ENCODE results near the gene HTR2A.
A peak's percentile ranks its signal among the peaks of the same experiment; 100 is the strongest.

The HTR2A gene

GRCh38 chr13:46896341-46897137 lies at the start of gene HTR2A:
TSS of gene HTR2A (minus strand) at chr13:46897053. CDS start at chr13:46895906, 1,147 bp downstream.
- DNase-seq, result no peak

GRCh38 chr13:46936525-46936924 lies 39.7 kb upstream of the HTR2A start:
- no peak for DNase-seq

DNA sequence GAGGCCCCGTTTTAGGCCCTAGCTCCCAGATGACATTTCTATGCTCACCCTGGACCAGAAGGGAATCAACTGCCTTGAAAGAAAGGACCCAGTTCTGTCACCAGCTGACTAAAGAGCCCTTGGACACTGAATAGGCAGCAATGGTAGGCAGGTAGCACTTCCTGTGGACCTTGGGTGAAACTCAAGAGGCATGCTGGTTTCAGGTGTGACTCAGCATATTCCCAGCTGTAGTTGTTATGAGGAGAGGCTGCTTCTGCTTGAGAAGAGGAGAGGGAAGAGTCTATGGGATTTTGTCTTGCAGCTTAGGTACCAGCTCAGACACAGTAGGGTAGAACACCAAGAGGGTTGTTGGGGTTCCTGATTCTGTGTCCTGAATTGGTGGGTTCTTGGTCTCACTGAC lies 37.9 kb upstream of the HTR2A start:
- no peak for DNase-seq

DNA sequence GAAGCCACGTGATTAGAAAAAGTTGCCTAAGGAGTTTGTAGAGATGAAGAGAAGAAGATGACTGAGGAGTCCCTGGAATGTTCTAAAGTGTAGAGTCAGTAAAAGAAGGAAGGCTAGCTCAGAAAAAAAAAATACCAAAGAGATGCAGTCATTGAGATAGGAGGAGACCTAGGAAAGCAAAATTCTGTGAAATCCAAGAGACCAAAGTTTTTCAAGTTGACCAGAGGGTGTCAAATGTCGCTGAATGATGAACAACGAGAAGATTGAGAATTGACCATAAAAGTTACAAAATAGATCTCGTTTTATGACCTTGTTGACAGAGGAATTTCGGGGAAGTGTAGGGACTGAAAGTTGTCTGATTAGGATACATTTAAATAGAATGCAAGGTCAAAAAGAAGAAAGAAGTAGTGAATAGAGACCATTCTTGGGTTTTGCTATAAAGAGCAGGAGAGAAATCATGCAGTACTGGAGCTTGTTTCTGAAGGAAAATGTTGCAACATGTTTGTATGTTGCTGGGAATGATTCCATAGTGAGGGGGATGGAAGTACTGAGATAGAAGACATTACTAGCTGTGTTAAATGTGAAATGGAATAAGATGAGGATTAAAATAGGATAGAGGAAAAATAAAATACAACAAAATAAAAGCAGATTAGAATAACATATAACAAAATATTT lies 30.2 kb upstream of the HTR2A start:
- DNase-seq, result no peak

DNA sequence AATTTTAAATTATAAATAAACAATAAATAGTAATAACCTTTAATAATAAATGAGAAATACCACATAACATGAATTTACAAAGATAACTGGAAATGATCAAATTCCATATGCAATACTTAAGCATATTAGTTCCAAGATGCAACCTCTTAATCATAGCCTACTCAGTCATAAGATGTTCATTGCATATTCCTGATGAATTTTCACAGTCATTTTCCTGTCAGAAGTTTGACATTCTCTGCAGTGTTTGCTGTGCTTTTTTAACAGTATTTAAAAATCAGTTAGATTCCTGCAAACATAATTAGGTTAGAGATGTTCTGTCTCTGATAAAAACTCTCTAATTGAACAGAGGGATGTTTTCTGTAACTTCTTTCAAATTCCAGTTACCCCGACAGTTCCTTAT lies 28.6 kb upstream of the HTR2A start:
- no peak for DNase-seq

DNA sequence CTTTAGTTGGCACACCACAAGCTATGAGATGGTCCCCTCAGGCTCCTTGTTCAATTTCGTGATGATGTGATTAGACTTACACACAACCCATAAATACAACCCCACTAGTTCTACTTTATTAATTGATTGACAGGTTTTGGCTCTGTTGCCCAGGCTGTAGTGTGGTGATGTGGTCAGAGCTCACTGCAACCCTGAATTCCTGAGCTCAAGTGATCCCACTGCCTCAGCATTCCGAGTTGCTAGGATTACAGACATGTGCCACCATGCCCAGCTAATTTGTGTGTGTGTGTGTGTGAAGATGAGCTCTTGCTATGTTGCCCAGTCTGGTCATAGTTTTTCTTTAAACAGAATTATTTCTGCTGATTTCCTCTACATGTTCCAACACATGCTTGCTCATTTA lies 17.5 kb upstream of the HTR2A start:
- no peak for DNase-seq

GRCh38 chr13:46913757-46914156 lies 16.9 kb upstream of the HTR2A start:
- DNase-seq, result no peak

DNA sequence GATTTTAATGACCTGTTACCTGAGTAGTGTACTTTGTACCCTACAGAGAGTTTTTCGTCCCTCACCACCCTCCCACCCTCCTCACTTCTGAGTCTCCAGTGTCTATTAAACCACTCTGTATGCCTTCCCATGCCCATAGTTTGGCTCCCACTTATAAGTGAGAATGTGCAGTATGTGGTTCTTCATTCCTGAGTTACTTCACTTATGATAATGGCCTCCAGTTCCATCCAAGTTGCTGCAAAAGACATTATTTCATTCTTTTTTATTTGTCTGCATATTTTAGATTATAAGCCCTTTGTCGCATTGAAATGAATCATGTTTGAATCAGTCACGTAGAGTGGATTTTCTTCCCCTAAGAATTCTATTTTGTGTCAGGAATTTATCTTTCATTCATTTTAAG lies 12.2 kb upstream of the HTR2A start:
- no peak for DNase-seq

- DNase-seq, result no peak
These were observed 11.6 kb upstream of the HTR2A start for GRCh38 chr13:46908501-46908900.

DNA sequence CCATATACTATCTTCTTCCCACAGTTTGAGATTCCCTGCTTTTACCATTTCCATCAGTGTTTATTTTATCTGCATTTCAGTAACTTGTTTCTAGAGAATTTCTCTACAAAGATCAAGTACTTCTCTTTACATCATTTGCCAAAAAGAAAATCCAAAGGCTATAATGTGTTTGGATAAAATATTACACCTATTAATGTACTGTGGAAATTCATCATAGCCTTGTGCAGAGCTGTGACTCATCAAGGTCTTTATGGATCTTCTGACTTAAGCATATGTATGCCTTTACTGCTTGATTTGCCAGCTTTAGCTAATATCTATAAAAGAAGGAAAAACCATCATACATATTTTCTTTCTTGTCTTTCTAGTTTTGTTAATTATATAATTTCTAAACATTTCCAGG lies 9.6 kb upstream of the HTR2A start:
- no peak for DNase-seq

GRCh38 chr13:46905249-46905648 lies 8.4 kb upstream of the HTR2A start:
- peak in 1 of 2 experiments; percentile 7 for DNase-seq

GRCh38 chr13:46903748-46904147 lies 6.9 kb upstream of the HTR2A start:
- DNase-seq, result no peak

GRCh38 chr13:46901721-46902120 lies 4.9 kb upstream of the HTR2A start:
- no peak for DNase-seq

DNA sequence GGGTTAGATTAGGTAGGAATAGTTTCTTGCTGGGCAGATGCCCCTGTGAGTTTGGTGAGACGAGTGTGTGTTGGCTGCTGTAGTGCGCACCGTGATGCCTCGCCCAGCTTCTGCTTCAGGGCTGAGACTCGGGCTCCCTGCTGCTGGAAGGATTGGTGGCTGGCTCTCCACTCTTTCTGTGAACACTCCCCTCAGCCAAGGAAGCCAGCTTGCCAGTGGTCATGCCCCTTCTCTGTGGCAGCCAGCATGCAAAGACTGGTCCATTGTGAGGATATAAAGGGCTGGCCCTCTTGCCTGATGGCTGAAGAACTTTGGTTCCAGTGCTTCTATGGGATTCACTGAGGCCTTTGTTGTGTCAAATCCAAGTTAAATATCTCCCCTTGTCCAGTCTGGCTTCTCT lies 2.9 kb upstream of the HTR2A start:
- DNase-seq, result no peak

GRCh38 chr13:46895381-46895780 lies 1.5 kb downstream of the HTR2A start:
- no peak for DNase-seq

DNA sequence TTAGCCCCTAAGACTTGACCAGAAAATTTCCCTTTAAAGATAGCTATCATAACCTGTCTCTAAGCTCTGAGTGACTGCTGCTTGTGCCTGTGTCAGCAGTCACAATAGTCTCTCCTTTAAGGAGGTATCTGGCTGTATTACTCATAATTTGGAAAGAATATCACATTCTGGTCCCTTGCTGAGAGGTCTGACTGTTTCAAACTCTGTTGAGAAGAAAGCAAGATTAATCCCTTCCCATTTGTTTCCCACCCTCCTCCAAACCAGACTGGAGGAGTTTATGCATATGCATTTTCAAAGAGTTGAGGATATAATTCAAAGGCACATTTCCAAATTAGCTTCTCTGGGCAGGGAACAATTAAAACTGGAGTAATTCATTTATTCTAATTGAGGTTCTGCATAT lies 2.3 kb downstream of the HTR2A start:
- no peak for DNase-seq

- DNase-seq, result peak; percentile 44 to 80
These were observed 2.9 kb downstream of the HTR2A start for GRCh38 chr13:46893798-46894560.

GRCh38 chr13:46893221-46893740 lies 3.6 kb downstream of the HTR2A start:
- no peak for DNase-seq

DNA sequence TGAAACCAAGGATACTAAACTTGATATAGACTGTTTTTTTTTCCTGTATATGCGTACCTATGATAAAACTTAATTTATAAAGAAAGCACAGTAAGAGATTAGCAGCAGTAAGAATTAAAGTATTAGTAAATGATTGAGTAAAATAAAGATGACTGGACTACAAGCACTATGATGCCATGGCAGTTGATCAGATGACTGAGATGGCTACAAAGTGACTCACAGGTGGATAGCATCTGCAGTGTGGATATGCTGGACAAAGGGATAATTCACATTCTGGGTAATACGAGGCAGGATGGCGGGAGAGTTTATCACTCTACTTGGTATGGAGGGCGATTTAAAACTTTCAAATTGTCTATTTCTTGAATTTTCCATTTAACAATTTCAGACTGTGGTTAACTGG lies 11.8 kb downstream of the HTR2A start:
- DNase-seq, result no peak

DNA sequence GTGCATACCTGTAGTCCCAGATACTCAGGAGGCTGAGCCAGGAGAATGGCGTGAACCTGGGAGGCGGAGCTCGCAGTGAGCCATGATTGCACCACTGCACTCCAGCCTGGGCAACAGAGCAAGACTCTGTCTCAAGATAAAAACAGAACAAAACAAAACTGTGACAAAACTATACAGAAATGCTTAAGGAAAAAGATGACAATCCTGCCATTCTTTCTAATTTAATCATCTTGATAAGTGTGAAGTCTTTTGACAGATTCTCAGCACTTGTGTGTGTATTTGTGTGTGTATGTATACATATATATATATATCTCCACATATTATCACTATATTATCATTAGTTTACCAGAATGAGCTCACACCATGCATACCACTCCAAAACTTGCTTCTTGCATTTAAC lies 12.3 kb downstream of the HTR2A start:
- no peak for DNase-seq

GRCh38 chr13:46881621-46882020 lies 15.2 kb downstream of the HTR2A start:
- DNase-seq, result no peak

GRCh38 chr13:46874006-46874405 lies 22.8 kb downstream of the HTR2A start:
- no peak for DNase-seq

GRCh38 chr13:46871557-46871956 lies 25.3 kb downstream of the HTR2A start:
- DNase-seq, result no peak

DNA sequence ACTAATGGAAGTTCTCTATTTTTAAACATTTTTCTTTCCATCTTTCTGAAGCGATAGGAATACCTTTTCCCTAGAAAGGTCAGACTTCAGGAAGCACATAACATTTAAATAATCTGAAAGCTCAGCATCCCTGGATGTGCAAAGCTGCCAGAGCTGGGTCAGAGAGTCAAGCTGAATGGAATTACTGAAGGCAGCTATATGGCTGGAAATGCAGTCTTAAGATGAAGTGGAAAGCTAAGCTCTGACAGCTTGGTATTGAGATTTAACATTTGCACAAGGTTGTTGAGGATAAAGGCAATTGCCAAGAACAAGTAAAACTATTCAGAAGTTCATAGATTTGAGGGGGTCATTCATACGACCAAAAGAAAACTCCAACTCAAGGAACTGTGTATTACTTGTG lies 28.8 kb downstream of the HTR2A start:
- no peak for DNase-seq
